B cell (primary cell): ENCODE results near the gene MCOLN3. TPM values are rescaled to one million over a fixed set of nuclear protein-coding genes. Genes with fewer than 3 reads are reported as not detected.

Source experiments
- ATAC-seq: fragments of 200-7000 bp; cut with Tn5 transposase; one replicate; pipeline ENCODE4 v1.10.0; 2021; ENCODE audit warnings: low read depth, mild to moderate bottlenecking, moderate number of reproducible peaks, moderate library complexity
- CTCF ChIA-PET: fragments of 350-600 bp; sonication (Branson Sonifier 250); formaldehyde crosslinking; loops from one replicate; lab custom pipeline; 2021; ENCODE audit warnings: antibody characterized with exemption, inconsistent platforms; lab: Charles Lee
- POLR2A ChIA-PET: fragments of 350-600 bp; sonication (Branson Sonifier 250); formaldehyde crosslinking; loops from one replicate; lab custom pipeline; 2021; ENCODE audit warnings: antibody characterized with exemption; lab: Charles Lee
- DNase-seq: peaks from one replicate; pipeline ENCODE4 v3.0.0; 2013
- H2AFZ ChIP-seq: 2 replicates; pipeline ENCODE4 v1.6.1; 2012; ENCODE audit warnings: mild to moderate bottlenecking, low read depth, low read length; ENCODE audit not compliant: insufficient read depth, poor library complexity, severe bottlenecking
- H3K27ac ChIP-seq, 2 donors: 1 replicate in 1 of 2; 2 replicates in 1 of 2; pipeline ENCODE4 v1.5.1; 2012 to 2013; ENCODE audit warnings: low read length in 2 of 2, mild to moderate bottlenecking in 2 of 2, moderate library complexity in 1 of 2
- H3K27me3 ChIP-seq, 4 experiments: fragments of 200-600 bp in 1 of 4; sonication (generic) in 1 of 4; replicated peaks in 1 of 4; 1 replicate in 2 of 4; 2 replicates in 2 of 4; pipeline versions ENCODE4 v1.6.1 to v1.7.0; 2013 to 2016; ENCODE audit warnings: low read length in 3 of 4, mild to moderate bottlenecking in 2 of 4, mixed read lengths in 1 of 4, moderate library complexity in 1 of 4; ENCODE audit not compliant: insufficient read depth in 4 of 4, control insufficient read depth in 3 of 4; ENCODE audit errors: control extremely low read depth in 1 of 4
- H3K36me3 ChIP-seq, 2 experiments: replicated peaks in 1 of 2; 1 replicate in 1 of 2; 2 replicates in 1 of 2; pipeline versions ENCODE4 v1.6.1 to v1.7.1; 2013; ENCODE audit warnings: low read length in 1 of 2; ENCODE audit not compliant: insufficient read depth in 2 of 2, control insufficient read depth in 1 of 2; ENCODE audit errors: control extremely low read depth in 1 of 2, extremely low read depth in 1 of 2
- H3K4me1 ChIP-seq, 2 donors: fragments of 200-600 bp in 1 of 2; sonication (generic) in 1 of 2; 1 replicate in 1 of 2; 2 replicates in 1 of 2; pipeline versions ENCODE4 v1.5.1 to v1.6.1; 2013 to 2017; ENCODE audit warnings: low read length in 2 of 2; ENCODE audit not compliant: control insufficient read depth in 2 of 2, insufficient read depth in 2 of 2
- H3K4me2 ChIP-seq: replicated peaks from 2 replicates; pipeline ENCODE3; 2012; ENCODE audit warnings: mild to moderate bottlenecking, low read depth, low read length; ENCODE audit not compliant: poor library complexity, severe bottlenecking
- H3K4me3 ChIP-seq, 5 experiments: fragments of 200-600 bp in 1 of 5; sonication (generic) in 1 of 5; 1 replicate in 3 of 5; 2 replicates in 2 of 5; pipeline versions ENCODE4 v1.5.1 to v1.7.0; 2011 to 2016; ENCODE audit warnings: low read length in 4 of 5, mild to moderate bottlenecking in 4 of 5, low read depth in 2 of 5, control low read depth in 1 of 5, moderate library complexity in 1 of 5; ENCODE audit not compliant: insufficient read depth in 1 of 5; ENCODE audit errors: control extremely low read depth in 1 of 5, extremely low read depth in 1 of 5
- H3K79me2 ChIP-seq: fragments of 200-600 bp; sonication (generic); one replicate; pipeline ENCODE4 v1.6.0; 2016; ENCODE audit warnings: low read length; ENCODE audit not compliant: control insufficient read depth, insufficient read depth
- H3K9ac ChIP-seq: fragments of 200-600 bp; sonication (generic); 2 replicates; pipeline ENCODE4 v1.6.1; 2017; ENCODE audit warnings: mild to moderate bottlenecking, low read length, moderate library complexity
- H3K9me3 ChIP-seq, 3 donors: one replicate each; pipeline versions ENCODE4 v1.6.1 to v1.7.1; 2013; ENCODE audit warnings: low read length in 2 of 3; ENCODE audit not compliant: control insufficient read depth in 2 of 3, insufficient read depth in 1 of 3; ENCODE audit errors: control extremely low read depth in 1 of 3
- H4K20me1 ChIP-seq: 2 replicates; pipeline ENCODE4 v1.6.0; 2012; ENCODE audit warnings: mild to moderate bottlenecking, low read length; ENCODE audit not compliant: insufficient read depth, control insufficient read depth, poor library complexity, severe bottlenecking
- H3K27ac Mint-ChIP-seq: one replicate; pipeline ENCODE4 v1.8.0; 2021; ENCODE audit warnings: mixed read lengths
- H3K27me3 Mint-ChIP-seq: one replicate; pipeline ENCODE4 v1.8.0; 2021; ENCODE audit warnings: mixed read lengths
- H3K4me1 Mint-ChIP-seq: one replicate; pipeline ENCODE4 v1.8.0; 2021; ENCODE audit warnings: mixed read lengths
- H3K4me3 Mint-ChIP-seq: one replicate; pipeline ENCODE4 v1.8.0; 2021; ENCODE audit warnings: mixed read lengths
- H3K9me3 Mint-ChIP-seq: one replicate; pipeline ENCODE4 v1.8.0; 2022; ENCODE audit warnings: mixed read lengths; ENCODE audit not compliant: insufficient read depth
- EZH2 ChIP-seq: IDR thresholded peaks from 2 replicates; pipeline ENCODE4 v1.6.1; 2012; ENCODE audit warnings: borderline replicate concordance, low read depth, mild to moderate bottlenecking, moderate library complexity, low read length; ENCODE audit not compliant: insufficient read depth, poor library complexity, severe bottlenecking
- WGBS: methylation state at CpG from one replicate; pipeline ENCODE4 v1.1.5; 2013; ENCODE audit warnings: missing lambda C conversion rate; ENCODE audit not compliant: insufficient coverage; 5-methylcytosine and 5-hydroxymethylcytosine counted together
- intact Hi-C: fragments of 100-400 bp; cut with micrococcal nuclease; formaldehyde crosslinking; loops from one replicate; pipeline ENCODE4 v1.10.0; 2022
- polyA plus RNA-seq: library from polyadenylated mRNA; depleted of rRNA; stranded (reverse); fragments of >200 nt; gene quantifications from 2 replicates; pipeline ENCODE4 v1.2.3, GENCODE V29; 2012
- total RNA-seq, 2 donors: library from RNA; stranded (reverse); fragments of 120-200 nt in 1 of 2; gene quantifications; 1 replicate in 1 of 2; 2 replicates in 1 of 2; pipeline versions ENCODE4 v1.2.3 to v1.2.4, GENCODE V29; 2013 to 2022
- TF ChIP-seq, protein P1 (sequence below): fragments of 200-600 bp; IDR thresholded peaks from one replicate; pipeline ENCODE4 v1.8.0; 2022; ENCODE audit warnings: antibody characterized with exemption, mild to moderate bottlenecking

The MCOLN3 gene
- total and polyA plus RNA-seq, 2 donors (not counting 1 experiment from before 2014, with no cell fraction given), result 0.10 TPM; not detected in 1

DNA sequence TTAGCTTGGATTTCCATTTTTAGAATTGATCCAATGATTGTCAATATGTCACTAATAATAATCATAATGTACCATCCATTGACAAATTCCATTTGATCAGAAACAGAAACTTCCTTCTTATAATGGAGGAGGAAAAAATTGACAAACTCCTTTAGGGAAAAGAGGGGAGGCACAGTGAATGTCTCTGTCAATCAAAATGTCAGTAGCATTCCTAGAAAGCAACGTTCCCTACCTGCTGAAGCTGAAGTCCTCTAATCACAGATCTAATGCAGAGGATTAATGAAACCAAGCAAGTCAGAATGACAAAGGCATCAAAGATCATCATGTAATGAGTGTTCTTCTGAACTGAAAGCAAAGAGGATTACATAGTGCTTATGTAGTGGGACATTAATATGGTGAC is 22.4 kb downstream of the MCOLN3 start:
- CTCF ChIA-PET, result interaction anchor here (2.4 to 10.2 kb wide), 3 partner anchors 67 to 89 kb away, joined by 21 to 458 read pairs (median 45); no protein-coding TSS in a partner anchor

DNA sequence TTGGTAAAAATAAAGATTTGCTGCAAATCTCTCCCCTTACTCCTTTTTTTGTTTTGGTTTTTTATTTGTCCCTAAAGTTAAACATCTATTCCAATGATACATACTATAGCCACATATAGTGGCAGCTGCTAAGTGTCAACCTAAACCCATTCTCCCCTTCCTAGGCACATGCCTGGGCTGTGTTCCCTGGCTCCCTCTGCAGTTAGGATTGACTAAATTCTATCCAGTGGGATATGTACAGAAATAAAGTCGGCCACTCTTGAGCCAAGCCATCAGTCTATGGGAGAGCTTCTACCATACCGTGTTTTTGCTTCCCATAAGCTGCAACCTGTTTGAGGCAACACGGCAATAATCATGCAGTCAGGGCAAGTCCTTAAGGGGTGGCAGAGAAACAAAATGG is 23.6 kb downstream of the MCOLN3 start:
- no peaks in the 10 kb centered on the region for H3K27me3 Mint-ChIP-seq
- H3K9me3 Mint-ChIP-seq, result no peaks in the 10 kb centered on the region
- H4K20me1 ChIP-seq, result no peaks in the 10 kb centered on the region
- H3K4me2 ChIP-seq, result no peak overlapping the region
- H3K27me3 ChIP-seq, result no peaks in the 10 kb centered on the region
- H2AFZ ChIP-seq, result no peak overlapping the region
- H3K27ac ChIP-seq, result no peak overlapping the region
- ChIA-PET POLR2A (no interaction called here), CTCF (interaction anchor here (1.7 to 10.2 kb wide), 3 partner anchors 67 to 88 kb away, joined by 5 to 458 read pairs (median 45); no protein-coding TSS in a partner anchor)
- ATAC-seq (no peak), DNase-seq (no peak)
- peaks cover 0 to 6% of the 10 kb centered on the region in 2 donors for H3K4me1 ChIP-seq
- no peak overlapping the region for H3K27ac Mint-ChIP-seq
- H3K36me3 ChIP-seq, result no peaks in the 10 kb centered on the region
- no peaks in the 10 kb centered on the region for H3K9me3 ChIP-seq
- H3K4me3 Mint-ChIP-seq, result no peak overlapping the region
- 100% methylated on average over 2 of the region's 3 CpGs for WGBS
- TF ChIP-seq EZH2, result no peak
- TF ChIP-seq, protein P1, sequence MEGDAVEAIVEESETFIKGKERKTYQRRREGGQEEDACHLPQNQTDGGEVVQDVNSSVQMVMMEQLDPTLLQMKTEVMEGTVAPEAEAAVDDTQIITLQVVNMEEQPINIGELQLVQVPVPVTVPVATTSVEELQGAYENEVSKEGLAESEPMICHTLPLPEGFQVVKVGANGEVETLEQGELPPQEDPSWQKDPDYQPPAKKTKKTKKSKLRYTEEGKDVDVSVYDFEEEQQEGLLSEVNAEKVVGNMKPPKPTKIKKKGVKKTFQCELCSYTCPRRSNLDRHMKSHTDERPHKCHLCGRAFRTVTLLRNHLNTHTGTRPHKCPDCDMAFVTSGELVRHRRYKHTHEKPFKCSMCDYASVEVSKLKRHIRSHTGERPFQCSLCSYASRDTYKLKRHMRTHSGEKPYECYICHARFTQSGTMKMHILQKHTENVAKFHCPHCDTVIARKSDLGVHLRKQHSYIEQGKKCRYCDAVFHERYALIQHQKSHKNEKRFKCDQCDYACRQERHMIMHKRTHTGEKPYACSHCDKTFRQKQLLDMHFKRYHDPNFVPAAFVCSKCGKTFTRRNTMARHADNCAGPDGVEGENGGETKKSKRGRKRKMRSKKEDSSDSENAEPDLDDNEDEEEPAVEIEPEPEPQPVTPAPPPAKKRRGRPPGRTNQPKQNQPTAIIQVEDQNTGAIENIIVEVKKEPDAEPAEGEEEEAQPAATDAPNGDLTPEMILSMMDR, result no peak
- no peak overlapping the region for H3K9ac ChIP-seq
- intact Hi-C loops, result loop anchor here (5.0 kb wide), 1 partner anchor 37 kb away; no protein-coding TSS in a partner anchor
- no peak overlapping the region for H3K4me3 ChIP-seq
- peaks cover 6% of the 10 kb centered on the region for H3K4me1 Mint-ChIP-seq
- no peaks in the 10 kb centered on the region for H3K79me2 ChIP-seq

More for the DNA sequence above, 22.4 kb downstream of the MCOLN3 start:
- Mint-ChIP-seq H3K4me1 (peaks cover 6% of the 10 kb centered on the region), H3K4me3 (no peak overlapping the region), H3K9me3 (no peaks in the 10 kb centered on the region), H3K27ac (no peak overlapping the region), H3K27me3 (no peaks in the 10 kb centered on the region)
- TF ChIP-seq, protein P1, result no peak
- TF ChIP-seq EZH2, result no peak
- DNase-seq (no peak), ATAC-seq (no peak)
- no peaks in the 10 kb centered on the region for H4K20me1 ChIP-seq
- no peaks in the 10 kb centered on the region for H3K27me3 ChIP-seq
- no peak overlapping the region for H3K4me2 ChIP-seq
- no peak overlapping the region for H3K27ac ChIP-seq
- no peak overlapping the region for H3K9ac ChIP-seq
- WGBS, result no CpG with 5 or more reads among the region's 1 CpG
- peaks cover 0 to 6% of the 10 kb centered on the region in 2 donors for H3K4me1 ChIP-seq
- intact Hi-C loops, result loop anchor here (2.0 to 5.0 kb wide), 2 partner anchors 27 to 39 kb away; no protein-coding TSS in a partner anchor
- POLR2A ChIA-PET, result no interaction called here
- no peaks in the 10 kb centered on the region for H3K9me3 ChIP-seq
- H3K79me2 ChIP-seq, result no peaks in the 10 kb centered on the region
- H3K4me3 ChIP-seq, result no peak overlapping the region
- H2AFZ ChIP-seq, result no peak overlapping the region
- no peaks in the 10 kb centered on the region for H3K36me3 ChIP-seq
